RPMI8226 (cell line): ENCODE measurements around the gene ATE1.
"Not testable (repeated sequence)": the region's sequence is repeated elsewhere in the genome, so short reads cannot be mapped to it uniquely, and the experiment has no call there.

ENCODE experiments used
- DNase-seq: peaks from one replicate; pipeline ENCODE4 v3.0.0-alpha.2; 2015

The ATE1 gene

DNA sequence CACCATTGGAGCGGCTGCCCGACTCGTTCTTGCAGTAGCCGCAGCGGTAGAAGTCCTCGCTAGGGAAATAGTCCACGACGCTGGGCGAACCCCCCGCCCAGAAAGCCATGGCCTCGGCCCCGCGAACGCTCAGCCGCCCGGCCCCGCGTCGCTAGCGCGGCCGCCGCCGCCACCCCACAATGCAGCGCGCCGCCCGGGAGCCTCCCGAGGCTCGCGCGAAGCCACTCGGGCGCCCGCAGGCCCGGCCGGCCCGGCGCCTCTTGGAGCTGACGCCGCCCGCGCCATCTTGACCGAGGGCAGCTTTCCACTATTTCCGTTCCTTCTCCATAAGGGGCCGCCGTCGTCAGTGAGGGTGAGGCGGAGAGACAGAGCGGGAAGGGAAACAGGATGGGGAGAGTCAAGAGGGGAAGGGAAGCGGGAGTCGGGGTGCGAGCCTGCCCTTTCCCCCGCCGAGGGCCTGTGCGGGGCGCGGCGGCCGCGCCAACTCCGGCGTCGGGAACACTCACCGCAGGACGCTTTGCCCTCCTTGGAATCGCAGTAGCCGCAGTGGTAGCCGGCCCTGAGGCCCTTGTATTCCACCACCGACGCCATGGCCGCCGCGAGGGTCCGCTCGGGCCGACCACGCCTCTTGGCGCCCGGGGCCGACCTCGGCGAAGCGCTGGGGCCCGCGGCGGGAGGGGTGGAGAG is at the start of gene ATE1:
ATE1 (minus strand) TSS at position 191 of the 687 bp plus-strand sequence; CDS start at position 109, 82 bp downstream.
- peak; percentile 79 for DNase-seq

DNA sequence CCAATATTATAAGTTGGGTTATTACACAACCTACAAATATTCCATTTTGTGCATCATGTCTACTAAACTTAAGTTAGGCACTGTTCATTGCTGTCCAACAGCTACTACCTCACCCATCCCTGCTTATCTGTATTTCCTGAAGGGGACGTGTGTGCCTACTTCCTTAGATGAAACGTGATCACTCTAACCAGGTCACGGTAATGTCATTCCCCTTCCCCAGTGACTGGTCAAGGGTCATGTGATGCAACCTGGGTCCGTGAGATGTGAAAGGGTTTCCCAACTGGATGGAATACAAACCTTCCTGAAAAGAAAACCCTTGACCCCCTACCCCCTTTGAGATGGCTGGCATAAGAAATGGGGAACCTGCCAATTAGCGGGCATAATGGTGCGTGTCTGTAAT is 48.8 kb upstream of the ATE1 start:
- DNase-seq = no peak

DNA sequence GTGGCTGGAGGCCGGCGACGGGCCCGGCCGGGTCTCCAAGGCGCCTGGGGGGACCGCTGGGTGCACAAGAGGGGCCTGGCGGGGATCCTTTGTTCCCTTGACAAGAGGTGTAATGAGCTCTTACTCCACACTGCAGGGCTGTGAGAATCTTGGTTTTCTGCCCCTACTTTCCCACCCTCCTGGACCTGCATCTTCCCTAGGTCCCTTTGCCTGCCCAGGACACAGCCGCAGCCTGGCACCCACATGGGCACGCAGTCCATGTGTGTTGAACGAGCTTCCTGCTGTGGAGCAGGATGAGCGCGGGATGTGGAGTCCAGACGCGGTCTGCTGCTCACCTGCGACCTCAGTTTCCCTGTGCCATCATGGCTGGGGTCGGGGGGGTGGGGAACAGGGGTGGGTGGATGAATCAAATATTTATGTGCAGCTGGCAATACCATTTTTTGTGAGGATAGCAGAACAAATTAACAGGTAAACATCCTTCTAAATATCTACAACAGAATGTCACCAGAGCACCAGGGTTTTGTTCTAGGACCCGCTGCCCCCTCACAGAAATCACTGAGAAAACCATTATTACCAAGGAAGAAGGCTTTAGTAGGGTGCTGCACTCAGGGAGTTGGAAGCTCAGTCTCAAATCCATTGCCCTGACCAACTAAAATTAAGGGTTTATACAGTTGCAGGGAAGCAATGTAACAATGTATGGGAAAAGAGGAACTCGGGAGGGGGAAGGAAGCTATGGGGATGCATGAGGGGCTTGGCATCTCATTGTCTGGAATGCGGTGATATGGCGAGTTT is 47.7 kb upstream of the ATE1 start:
- DNase-seq = no peak

DNA sequence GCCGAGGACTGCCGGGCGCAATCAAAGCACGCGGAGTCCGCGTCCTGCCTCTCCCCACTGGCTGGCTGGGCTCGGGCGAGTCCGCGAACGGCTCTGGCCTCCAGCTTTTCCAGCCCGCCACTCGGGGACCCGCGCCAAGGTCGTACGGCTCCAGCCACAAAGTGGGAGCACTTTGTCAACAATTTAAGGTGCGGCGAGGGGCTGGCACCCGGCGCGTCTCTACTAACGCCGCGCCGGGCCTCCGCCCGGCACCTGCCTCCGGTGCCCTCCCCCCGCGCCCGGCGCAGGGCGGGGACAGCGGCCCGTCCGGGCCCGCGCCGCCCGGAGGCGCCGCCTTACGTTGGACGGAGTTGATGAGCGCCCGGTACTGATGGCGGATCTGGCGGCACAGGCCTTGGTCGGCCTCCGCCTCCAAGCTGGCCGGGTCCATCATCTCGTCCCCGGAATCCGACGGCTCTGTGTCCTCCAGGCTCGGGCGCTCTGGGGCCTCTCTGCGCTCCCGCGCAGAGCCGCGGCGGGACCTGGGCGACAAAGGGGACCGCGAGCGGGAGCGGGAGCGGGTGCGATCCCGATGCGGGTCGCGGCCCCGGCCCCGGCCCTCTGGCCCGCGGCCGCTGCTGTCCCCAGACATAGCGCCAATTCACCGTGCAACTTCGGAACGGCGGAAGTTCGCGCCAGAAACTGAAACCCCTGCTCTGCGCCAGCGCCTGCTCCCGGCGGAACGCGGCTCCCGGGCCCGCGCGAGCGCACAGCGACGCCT is 46.9 kb upstream of the ATE1 start, which contains the start of gene NSMCE4A:
NSMCE4A (minus strand) TSS at position 683 of the 760 bp plus-strand sequence; CDS start at position 631, 52 bp downstream.
- peak; percentile 86 for DNase-seq

DNA sequence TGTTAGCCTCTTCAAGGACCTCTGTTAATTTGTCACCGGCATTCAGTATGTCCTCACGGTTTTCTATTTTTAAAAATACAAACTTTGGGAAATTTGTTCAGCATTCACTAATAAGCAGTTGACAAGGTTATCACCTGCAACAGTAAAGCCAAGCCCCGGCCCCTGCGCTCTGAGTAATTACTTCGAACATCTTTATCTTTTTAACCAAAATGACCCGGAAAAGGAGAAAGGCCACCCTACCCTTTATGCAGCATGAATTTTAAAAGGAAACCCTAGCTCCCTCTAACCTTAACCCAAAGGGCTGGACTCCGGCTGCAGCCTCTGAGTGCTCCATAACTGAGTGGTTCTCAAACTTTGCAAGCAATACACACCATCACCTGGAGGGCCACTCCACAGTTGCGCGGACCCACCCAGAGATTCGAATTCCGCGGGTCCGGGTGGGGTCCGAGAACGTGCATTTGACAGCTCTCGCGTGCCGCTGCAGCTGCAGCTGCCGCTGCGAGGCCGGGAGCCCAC is 46.2 kb upstream of the ATE1 start:
- DNase-seq = no peak

DNA sequence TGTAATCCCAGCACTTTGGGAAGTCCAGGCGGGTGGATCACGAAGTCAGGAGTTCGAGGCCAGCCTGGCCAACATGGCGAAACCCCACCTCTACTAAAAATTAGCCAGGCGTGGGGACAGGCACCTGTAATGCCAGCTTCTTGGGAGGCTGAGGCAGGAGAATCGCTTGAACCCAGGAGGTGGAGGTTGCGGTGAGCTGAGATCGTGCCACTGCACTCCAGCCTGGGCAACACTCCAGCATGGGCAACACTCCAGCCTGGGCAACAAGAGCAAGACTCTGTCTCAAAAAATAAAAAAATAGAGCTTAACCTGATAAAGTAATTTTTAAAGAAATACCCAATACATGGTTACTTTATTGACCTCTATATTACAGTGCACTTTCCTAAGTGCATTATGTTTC is 41.3 kb upstream of the ATE1 start:
- not testable (repeated sequence) for DNase-seq

DNA sequence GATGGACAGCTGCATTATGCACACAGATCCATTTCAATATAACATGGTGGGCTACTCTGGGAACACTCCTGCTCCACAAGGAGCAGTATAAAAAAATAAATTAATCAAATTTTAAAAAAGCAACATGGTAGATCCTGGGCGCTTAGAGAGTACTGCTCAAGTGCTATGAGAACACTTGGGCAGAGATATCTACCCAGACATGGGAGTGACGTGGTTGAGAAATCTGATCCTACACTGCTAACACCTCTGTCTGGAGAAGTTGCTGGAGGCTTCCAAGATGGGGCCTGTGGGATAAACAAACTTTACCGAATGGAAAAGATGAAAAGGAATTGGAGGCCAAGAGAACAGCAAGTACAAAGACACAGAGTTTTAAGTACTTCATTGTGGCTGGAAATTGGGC is 38.2 kb upstream of the ATE1 start:
- DNase-seq = no peak

DNA sequence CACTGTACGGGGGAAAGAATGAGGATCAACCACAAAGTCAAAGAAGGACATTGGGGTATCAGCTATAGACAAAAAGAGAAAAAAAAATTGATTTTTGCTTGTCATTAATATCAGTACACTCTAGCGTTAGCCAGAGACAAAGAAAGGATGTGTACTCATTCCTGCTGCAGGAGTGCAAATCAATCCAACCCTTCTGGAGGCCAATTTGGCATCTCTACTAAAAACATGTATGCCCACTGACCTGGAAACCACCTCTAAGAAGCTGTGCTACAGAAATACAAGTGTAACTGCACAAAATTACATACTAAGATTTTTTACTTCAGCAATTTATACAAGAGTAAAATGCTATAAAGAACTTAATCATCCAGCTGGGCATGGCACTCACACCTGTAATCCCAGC is 33.6 kb upstream of the ATE1 start:
- DNase-seq = no peak

DNA sequence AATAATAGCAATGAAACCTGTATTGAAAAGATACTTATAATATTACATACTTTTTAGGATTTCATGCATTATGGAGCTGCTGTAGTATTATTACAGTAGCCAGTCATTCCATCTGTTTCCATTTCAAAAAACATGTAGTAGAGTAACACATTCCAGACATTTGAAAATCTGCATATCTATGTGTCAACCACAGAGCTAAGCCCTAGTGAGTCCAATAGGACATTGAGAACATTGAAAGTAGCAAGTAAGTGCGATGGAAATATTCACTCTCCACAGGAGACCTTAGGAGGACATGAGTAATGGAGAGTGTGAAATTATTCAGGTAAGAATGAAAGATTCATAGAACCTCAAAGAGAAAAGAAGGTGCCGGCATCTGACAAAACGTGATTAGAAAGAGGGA is 31.8 kb upstream of the ATE1 start:
- DNase-seq = no peak

DNA sequence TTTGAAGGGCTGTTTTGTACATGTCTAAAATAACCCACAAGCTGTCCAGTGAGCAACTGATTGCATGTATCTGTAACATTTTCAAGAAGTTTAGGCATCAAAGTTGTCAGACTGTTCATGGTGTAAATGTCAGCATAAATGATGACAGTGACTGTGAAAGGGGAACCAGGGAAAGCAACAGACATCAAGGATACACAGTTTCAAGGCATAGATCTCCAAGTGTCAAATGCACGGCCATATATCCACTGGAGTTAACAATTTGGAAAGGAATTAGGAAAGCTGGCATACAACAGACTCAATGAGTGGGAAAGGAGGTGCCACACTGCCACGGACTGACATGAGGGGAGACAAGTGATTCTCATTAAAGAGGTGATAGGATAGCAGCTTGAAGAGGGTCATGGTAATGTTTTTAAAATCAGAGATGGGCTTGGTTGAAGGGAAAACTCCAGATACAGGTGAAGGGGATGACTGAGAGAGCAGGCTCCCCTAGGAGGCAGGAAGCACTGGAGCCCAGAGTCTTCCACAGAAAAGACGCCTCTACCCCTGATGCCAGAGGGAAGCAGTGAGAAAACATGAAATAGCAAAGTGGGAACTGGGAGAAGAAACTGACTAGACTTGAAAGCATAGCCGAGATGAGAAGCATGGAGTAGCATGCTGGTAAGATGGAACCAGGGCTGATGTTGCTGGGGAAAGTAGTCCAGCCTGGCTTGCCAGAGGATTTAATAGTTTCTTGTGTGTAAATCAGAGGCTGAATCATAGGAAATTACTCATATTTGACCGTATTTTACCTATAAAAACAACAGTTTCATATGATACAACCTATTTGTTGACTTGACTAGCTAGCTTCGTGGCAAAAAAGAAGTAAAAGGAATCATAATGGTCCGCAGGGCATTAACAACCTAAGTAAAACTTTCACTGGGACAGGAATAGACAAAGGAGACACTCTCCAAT is 28.6 kb upstream of the ATE1 start:
- DNase-seq = no peak

DNA sequence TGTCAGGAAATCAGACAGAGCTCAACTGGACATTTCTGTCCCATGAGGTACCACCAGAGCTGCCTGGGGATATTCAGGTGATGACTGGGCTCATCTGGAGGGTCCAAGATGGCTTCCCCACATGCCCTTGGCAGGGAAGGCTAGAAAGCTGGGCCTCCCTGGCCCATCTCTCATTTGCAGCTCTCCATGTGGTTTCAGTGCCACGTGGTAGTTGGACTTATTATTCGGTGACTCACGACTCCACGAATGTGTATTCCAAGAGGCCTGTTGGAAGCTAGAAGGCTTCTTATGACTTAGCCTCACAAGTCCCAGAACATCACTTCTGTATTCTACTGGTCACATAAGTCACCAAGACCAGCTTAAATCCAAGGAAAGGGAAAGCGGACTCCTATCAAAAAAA is 24.4 kb upstream of the ATE1 start:
- DNase-seq = no peak

DNA sequence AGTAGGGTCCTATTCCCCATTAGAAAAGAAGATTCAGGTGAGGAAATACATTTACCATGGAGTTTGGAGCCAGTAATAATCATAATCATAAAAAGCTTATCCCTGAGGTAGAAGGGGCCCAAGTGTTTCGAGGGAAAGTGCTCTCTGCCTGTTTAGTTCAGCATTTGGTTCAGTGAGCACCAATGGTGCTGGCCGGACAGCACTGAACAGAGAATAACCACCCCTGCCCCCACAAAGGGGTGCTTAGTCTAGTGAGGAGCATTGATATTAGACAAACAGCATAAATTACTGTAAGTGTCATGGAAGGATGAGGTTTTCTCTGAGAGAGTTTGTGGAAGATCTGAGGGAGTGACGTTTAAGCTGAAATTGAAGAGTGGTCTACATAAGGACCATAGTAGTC is 21.6 kb upstream of the ATE1 start:
- no peak for DNase-seq

DNA sequence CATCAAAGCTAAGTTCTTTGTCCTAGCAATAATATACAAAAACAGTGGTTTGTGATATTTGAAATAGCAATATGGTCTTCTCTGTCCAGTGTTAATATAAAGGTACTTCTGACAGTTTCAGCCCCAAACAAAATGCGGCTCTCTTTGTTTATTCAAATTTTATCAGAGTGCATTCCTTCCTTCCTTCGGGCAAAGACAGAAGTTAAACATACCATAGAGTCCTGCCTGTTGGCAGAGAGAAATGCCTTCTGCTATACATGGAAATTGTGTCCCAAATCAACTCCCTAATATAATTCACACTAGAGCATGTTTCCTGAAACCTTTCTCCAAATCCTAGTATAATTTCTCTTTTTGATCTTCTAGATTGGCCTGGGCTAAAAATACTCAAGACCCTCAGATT is 21.2 kb upstream of the ATE1 start:
- DNase-seq = no peak

DNA sequence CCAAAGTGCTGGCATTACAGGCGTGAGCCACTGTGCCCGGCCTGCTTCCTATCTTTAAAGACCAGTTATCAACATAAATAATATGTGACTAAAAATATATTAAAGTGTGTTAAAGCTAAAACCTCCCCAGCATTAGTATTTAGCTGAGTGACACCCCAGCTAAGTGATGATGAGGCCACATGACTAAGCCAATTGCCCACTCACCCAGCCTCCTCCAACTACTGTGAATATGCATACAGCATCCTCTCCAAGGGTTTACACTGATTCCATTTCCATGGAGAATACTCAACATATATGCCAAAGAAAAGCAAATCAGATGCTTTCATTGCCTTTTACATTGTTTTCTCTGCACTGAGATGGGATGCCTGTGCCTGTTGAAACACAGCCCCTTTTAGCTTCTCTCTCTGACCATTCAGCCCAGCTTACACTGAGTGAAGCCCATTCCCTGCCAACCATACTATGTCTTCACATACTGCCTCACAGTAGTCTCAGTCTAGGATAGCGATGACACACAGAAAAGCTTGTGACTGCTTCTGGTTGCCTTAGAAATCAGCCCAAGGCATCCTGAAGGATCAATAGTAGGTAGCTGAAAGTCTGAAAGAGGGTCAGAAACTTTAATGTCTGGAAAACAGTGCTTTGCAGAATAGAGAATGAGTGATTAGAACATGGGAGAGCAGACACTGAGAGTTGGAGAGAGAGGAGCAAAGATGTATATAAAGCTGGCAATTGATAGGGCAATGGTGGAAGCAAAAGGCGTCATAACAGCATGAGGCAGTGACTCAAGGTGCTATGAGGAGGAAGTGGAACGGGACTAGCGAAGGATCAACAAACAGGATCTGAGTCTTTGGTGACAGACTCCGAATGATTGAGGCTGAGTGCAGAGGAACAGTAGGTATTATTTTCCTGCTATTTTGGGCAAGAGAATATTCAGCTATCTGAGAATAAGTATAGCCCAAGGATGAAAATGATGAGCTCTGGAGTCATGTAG is 19.8 kb upstream of the ATE1 start:
- no peak for DNase-seq

DNA sequence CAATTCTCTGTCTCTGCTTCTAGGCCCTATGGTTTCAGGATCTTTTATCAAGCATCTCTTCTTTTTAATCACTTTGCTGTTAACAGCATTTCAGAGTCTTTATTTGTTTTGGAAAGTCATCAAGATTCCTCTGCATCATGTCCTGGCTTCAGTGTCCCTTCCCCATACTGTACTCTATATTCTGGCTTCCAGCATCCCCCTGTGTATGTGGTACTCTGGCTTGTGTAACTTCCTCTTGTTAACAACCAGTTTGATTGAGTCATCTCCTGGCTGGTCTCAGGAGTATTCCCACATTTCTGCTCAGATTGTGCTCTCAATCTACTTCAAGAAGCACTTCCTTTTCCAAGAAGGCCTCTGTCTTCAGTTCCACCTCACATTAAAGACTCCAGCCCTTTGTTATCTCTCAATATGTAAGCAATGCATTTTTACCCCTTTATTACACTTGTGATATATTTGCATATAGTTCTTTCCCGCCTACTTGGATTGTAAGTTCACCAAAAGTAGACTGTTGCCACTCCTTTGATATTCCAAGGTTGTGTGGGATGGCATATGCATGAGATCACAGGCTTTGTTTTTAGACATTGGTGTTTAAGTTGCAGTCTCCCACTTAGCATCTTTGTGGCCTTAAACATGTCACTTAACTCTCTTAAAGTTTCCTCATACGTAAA is 15.1 kb upstream of the ATE1 start:
- DNase-seq = no peak

DNA sequence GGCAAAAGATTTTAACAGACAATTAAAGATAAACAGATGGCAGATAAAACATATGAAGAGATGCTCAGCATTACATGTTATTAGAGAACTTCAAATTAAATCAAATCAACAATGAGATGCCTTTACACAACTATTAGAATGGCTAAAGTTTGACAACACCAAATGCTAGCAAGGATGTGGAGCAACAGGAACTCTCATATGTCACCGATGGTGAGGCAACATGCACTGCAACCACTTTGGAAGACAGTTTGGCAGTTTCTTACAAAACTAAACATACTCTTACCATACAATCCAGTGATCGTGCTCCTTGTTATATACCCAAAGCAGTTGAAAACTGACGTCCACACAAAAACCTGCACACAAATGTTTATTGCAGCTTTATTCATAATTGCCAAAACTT is 13.7 kb upstream of the ATE1 start:
- DNase-seq = no peak

DNA sequence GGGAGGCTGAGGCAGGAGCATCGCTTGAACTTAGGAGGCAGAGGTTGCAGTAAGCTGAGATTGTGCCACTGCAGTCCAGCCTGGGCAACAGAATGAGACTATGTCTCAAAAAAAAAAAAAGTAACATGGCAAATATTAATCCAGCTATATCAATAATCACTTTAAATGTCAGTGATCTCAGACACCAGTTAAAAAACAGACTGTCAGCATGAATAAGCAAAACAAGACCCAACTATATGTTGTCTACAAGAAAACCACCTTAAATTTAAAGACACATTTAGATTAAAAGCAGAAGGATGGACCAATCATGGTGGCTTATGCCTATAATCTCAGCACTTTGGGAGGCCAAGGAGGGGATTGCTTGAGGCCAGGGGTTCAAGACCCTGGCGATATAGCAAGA is 8.5 kb upstream of the ATE1 start:
- DNase-seq = no peak

DNA sequence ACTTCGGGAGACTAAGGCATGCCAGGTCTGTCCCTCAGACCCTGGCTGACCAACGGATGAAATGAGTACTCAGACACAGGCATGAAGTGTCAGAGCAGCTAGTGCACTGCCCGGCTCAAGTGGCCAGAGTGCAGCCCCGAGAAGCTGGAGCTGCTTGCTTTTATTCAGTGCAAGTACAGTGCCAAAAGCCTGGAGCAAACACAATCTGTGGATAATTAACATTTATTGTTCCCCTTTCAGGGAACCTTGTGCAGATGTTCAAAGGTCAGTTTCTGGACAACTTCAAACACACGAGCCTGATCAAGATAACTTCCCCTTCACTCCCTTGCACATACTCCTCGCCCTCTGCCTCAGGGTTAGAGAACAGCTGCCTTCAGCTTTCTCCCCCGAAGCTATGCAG is 7.9 kb upstream of the ATE1 start:
- DNase-seq = no peak

DNA sequence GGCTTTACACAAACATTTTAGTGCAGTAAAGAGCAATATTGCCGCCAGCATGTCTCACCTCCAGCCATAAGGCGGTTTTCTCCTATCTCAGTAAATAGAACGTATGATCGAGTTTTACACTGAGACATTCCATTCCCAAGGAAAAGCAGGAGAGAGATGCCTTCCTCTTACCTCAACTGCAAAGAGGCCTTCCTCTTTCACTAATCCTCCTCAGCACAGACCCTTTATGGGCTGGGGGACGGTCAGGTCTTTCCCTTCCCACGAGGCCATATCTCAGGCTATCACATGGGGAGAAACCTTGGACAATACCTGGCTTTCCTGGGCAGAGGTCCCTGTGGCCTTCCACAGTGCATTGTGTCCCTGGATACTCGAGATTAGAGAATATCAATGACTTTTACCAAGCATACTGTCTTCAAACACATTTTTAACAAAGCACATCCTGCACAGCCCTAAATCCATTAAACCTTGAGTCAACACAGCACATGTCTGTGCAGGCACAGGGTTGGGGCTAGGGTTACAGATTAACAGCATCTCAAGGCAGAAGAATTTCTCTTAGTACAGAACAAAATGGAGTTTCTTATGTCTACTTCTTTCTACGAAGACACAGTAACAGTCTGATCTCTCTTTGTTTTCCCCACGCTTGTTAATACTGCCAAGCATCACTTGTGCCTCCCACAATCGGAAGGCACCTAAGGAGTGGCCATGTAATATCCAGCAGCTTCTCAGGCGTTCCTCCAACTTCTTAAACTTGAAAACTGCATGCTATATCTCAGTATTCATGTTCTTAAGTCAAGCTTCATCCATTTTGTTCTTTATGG is 2.6 kb upstream of the ATE1 start:
- not testable (repeated sequence) for DNase-seq
